HG03159 (cell line): ENCODE data around the gene HCFC1R1.
"Not testable (repeated sequence)": the region's sequence is repeated elsewhere in the genome, so short reads cannot be mapped to it uniquely, and the experiment has no call there.

ENCODE experiments used
- ATAC-seq: cut with Tn5 transposase; IDR thresholded peaks from one replicate; pipeline ENCODE4 v1.9.1; 2021; ENCODE audit warnings: mild to moderate bottlenecking, moderate library complexity; ENCODE audit not compliant: unreplicated experiment

HCFC1R1 gene

DNA sequence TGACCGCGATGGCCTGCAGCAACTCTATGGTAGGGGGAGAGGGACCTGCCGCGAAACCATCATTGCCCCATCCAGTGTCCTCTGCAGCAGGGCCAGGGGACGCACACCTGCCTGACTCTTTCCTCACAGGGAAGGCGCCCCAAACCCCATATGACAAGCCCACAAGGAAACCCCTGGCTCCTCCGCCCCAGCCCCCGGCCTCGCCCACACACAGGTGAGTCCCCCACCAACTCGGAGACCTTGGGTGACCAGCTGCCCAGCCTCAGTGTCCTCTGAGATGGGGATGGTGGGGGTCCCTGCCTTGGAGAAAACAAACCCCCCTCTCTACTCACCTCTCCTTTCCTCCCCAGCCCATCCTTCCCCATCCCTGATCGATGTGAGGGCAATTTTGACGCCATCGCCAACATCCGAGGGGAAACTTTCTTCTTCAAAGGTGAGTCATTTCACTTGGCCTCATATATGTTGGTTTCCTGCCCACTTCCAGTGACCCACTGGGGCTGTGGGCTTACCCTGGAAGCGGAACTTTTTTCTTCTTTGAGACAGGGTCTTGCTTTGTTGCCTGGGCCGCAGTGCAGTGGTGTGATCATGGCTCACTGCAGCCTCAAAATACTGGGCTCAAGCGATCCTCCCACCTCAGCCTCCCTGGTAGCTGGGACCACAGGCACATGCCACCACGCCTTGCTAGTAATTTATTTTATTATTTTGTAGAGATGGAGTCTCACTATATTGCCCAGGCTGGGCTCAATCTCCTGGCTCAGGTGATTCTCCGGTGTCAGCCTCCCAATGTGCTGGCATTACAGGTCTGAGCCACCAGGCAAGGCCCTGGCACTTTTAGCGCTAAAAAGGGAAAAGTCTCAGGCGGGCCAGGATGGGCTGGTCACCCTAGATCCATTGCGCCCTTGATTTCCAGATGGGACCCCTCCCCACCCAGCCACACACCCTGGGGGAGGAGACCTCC is 33.7 kb upstream of the HCFC1R1 start:
- ATAC-seq, result no peak

DNA sequence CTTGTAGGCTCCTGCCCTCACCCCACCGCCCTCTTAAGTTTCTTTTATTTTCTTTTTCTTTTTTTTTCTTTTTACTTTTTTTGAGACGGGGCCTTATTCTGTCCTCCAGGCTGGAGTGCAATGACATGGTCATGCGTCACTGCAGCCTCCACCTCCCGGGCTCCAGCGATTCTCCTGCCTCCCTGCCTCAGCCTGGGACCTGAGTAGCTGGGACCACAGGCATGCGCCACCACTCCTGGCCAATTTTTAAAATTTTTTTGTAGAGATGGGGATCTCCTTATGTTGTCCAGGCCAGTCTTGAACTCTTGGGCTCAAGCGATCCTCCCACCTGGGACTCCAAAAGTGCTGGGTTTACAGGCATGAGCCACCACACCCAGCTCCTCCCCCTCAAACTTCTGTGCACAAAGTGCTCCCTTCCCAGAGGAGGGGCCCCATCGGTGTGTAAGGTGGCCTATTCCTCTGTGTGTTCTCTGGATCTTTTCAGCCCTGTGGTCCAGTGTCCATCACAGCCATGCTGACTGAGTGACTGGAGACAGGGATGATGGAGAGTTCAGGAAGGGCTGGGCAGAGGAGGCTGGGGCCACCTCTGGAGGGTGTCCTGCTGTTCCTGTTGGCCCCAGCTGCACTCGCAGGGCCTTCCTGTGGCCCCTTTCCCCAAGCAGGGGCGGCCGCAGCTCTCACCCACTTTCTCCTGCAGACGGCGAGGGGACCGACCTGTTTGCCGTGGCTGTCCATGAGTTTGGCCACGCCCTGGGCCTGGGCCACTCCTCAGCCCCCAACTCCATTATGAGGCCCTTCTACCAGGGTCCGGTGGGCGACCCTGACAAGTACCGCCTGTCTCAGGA is 32.8 kb upstream of the HCFC1R1 start:
- ATAC-seq, result no peak

DNA sequence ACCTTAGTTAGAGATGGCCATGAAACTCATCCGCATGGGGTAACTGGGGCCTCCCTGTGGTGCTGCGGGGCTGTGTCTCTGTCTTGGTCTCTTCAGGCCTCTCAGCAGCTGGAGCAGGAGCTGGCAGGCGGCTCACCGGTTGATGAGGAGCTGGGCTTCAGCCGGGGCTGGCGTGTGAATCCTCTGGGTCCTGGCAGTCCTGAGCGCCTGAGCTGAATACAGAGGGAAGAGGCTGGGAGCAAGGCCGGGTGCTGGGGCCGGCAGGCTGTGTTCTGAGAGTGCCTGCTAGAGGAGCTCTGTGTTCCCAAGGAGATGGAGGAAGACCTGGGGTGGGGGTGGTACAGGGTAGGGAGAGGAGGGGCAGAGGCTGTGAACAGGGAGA is 32.0 kb upstream of the HCFC1R1 start:
- not testable (repeated sequence) for ATAC-seq

DNA sequence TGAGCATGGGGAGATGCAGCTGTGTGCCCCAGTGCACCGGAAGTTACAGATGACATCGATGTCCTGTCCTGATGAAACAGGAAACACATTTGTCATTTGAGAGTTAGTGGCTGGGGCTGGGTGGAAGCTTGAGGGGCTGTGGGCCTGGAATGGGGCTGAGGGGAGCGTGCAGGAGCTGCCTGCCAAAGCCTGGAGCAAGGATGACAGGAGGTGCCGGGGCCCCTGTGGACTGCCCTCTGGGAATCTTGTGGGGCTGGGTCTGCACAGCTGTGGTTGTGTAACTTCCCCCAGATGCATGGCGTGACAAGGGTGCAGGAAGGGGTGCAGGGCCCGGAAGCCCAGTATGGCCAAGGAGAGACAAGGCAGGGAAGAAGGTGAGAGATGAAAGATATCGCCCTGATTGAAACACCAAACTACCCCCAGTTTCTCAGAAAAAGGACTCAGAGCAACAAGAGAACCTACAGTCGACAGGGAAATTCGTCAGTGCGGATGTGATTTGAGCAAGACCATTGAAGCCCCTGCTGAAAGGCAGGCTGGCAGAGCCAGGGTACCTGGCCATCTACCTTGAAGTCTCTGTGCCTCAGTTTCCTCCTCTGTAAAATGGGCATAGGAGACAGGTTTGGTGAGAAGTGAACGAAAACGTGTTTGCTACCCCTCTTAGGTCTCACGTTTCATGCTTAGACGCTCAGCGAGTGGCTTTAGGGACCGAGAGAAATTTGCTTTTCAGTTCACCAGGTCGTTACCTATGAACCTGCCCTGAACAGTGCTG is 31.4 kb upstream of the HCFC1R1 start:
- no peak for ATAC-seq

DNA sequence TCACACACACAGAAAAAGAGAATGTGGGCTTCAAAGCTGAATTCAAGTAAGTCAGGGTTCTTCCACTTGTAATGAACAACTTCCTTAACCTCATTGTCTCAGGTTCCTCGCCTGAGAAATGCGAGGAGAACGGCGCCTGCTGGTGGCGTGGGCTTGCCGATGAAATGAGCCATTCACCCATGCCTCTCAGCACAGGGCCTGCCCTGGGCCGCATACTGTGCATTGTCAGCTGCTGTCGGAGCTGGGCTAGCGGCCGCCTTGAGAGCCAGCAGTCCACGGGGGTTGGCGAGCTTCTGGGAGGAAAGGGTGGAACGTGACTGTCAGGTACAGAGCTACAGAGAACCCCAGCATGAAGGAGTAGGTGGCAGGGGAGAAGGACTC is 29.6 kb upstream of the HCFC1R1 start:
- ATAC-seq, result not testable (repeated sequence)

DNA sequence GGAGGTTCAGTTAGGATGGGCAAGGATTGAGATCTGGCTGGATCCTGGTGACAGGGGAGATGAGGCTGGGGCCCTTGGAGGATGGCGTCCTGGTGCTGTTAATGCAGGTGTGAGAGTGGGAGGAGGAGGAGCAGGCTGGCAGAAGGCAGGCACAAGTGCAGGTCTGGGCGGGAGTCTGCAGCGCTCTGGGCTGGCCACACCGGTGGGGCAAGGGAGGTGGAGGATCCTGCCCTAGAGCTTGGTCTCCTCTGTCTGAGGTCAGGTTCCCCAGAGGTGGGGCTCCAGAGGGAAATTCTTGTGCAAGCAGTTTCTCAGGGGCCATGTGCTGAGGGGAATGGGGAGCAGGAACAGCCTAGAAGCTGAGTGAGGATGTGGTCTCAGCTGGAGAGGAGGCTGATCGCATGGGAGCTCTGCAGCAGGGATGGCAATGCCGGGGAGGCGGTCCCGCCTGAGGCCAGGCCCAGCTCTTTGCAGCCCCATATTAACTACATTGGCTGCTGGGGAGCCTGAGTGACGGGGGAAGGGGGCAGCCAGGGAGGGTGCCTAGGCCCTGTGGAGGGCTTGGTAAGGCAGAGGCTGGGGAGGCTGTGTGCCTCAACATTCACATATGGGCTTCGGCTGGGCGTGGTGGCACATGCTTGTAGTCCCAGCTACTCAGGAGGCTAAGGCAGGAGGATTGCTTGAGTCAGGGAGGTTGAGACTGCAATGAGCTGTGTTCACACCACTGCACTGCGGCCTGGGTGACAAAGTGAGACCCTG is 29.0 kb upstream of the HCFC1R1 start:
- ATAC-seq, result not testable (repeated sequence)

DNA sequence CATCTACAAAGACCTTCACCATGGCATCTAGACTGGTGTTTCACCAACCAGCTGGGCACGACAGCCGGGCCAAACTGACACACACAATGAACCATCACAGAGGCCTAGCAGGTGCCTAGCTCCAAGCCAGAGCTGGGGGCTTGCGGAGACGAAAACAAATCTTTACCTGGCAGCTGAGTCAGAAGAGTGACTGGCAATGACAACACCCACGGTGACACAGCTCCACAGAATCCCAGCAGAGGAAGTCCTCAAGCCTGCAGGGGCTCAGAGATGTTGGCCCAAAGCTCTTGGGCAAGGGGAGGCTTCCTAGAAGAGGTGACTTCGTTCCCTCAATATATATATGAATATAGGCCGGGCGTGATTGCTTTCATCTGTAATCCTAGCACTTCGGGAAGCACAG is 27.8 kb upstream of the HCFC1R1 start:
- ATAC-seq, result no peak

DNA sequence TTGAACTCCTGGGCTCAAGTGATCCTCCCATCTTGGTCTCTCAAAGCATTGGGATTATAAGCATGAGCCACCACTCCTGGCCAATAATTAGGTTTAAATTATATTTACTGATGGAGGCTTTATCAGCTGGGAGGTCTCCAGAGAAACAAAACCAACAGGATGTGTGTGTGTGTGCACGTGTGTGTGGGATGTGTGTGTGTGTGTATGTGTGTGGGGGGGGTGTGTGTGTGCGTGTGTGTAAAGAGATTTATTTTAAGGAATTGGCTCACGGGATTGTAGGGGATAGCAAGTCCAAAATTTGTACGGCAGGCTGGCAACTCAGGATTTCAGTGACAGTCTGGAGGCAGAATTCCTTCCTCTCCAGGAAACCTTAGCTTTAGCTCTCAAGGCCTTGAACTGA is 27.3 kb upstream of the HCFC1R1 start:
- ATAC-seq, result no peak

DNA sequence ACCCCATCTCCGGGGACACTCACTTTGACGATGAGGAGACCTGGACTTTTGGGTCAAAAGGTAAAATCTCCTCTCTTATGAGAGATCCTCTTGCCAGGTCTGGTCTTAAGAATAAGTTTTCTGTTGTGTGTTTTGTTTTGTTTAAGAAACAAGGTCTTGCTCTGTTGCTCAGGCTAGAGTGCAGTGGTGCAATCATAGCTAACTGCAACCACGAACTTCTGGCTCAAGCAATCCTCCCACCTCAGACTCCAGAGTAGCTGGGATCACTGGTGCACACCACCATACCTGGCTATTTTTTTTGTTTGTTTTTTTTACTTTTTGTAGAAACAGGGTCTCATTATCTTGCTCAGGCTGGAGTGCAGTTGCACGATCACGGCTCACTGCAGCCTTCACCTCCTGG is 26.7 kb upstream of the HCFC1R1 start:
- no peak for ATAC-seq

DNA sequence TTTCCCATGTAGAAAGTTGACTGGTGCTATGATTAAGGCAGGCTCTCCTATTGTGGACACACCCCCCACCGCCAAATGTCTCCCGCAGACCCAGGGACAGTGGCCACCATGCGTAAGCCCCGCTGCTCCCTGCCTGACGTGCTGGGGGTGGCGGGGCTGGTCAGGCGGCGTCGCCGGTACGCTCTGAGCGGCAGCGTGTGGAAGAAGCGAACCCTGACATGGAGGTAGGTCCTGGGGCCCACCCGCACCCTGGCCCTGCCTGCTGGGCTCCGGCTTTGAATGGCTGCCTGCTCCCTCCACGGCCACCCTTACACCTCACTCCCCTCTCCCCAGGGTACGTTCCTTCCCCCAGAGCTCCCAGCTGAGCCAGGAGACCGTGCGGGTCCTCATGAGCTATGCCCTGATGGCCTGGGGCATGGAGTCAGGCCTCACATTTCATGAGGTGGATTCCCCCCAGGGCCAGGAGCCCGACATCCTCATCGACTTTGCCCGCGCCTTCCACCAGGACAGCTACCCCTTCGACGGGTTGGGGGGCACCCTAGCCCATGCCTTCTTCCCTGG is 26.3 kb upstream of the HCFC1R1 start:
- ATAC-seq, result no peak

DNA sequence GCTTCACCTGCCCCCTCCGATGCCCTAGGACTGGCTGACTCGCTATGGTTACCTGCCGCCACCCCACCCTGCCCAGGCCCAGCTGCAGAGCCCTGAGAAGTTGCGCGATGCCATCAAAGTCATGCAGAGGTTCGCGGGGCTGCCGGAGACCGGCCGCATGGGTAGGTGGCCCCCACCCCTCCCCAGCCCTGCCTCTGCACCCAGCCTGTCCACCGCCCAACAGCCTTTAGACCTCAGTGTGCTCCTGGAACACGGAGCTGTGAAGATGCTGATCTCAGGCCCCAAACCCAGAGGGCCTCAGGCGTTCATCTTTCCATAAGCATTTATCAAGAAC is 23.6 kb upstream of the HCFC1R1 start:
- ATAC-seq, result no peak

DNA sequence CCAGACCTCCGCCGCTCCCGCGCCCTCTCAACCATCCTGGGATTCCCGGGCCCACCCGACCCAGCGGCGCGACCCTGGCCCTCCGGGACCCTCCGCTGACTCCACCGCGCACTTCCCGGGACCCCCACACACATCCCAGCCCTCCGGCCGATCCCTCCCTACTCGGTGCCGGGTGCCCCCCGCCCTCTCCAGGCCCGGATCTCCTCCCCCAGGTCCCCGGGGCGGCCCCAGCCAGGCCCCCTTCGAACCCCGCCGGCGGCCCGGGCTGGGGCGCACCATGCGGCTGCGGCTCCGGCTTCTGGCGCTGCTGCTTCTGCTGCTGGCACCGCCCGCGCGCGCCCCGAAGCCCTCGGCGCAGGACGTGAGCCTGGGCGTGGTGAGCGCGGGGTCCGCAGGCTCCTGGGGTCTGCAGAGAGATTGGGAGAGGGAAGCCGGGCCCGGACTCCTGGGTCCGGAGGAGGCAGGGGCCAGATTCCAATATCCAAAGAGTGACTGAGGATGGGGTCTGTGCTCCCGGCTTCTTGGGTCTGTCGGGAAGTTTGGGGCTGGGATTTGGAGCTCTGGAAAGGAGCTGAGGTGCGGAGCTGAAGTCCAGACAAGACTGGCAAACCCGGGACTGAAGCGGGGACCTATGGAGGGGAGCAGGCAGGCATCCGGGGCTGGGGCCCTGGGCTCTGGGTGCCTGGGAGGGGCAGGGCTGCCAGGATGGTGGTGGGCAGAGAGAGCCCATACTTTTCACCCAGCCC is 23.1 kb upstream of the HCFC1R1 start:
- no peak for ATAC-seq

DNA sequence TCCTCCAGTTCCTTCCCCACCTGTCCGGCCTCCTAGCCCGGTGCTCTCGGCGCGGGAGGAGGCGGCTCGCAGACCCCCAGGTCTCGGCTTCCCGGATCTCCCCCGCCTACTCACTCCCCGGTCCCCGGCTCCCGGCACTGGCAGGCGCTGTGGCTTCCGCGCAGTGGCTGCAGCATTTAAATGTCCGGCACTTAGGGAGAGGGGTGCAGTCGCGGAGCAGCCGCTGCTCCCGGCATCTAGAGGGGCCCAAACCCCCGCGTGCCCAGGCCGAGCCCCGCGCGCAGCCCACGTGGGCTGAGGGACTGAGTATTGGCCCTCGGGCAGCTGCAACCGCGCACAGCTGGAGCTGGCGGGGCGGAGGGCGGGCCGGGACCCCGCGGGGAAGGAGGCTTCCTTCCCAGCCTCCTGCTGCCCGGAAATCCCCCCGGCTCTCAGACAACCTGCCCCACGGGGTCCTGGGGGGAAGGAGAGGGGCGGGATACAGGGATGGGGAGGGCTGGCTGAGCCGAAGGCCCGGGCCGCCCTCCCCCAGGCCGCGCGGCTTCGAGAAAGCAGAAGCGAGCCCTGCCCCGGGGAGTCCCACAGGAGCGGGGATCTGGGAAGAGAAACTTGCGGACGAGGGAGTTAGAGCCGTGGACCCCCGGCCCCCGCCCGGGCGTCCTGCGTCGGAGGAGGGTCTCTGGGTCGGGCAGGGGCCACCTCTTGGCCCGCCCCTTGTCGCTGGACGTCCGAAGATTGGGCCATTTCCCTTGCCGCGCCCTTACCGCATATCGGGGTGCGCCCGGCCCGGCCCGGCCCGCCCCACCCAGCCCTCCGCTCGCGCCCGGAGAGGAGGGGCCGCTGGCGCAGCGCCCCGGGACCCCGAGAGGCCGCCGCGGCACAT is 22.3 kb upstream of the HCFC1R1 start, which contains the start of gene MMP25:
TSS of gene MMP25 (plus strand) at position 804 of the 883 bp plus-strand sequence. CDS start 357 bp downstream, outside the sequence.
- no peak for ATAC-seq

DNA sequence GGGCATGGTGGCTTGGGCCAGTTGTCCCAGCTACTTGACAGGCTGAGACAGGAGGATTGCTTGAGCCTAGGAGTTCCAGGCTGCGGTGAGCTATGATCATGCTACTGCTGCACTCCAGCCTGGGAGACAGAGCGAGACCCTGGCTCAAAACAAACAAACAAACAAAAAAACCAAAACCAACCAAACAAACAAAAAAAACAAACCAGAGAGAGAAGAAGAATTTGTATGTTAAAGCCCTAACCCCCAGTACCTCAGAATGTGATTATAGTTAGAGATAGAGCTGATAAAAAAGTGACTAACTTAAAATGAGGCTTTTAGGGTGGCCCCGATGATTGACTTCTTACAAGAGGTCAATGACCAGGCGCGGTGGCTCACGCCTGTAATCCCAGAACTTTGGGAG is 21.0 kb upstream of the HCFC1R1 start:
- no peak for ATAC-seq

DNA sequence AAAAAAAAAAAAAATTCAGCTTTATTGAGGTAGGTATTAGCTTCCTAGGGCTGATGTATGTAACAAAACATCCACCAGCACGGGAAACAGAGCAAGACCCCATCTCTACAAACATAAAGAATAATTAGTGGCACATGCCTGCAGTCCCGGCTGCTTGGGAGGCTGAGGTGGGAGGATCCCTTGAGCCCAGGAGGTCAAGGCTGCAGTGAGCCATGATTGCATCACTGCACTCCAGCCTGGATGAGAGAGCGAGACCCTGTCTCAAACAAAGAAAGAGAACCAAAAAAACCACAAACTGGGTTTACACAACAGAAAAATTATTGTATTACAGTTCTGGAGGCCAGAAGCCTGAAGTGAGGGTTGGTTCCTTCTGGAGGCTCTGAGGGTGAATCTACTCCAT is 18.6 kb upstream of the HCFC1R1 start:
- ATAC-seq, result no peak

DNA sequence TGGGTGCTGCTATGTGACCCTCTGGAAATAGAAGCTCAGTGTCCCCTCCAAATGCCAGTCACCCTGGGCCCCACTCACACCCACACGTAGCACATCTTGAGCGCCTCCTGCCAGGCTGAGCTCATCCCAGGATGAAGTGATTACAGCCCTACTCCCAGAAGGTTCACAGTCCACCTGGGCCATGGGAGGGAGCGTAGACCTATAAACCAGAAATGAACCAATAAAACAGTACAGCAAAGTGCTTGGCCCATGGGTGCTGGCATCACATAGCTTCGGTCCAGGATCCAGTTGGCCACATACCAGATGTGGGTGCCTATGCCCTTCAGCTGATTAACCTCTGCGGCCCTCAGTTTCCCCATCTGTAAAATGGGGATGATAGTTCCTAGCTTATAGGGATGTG is 15.2 kb upstream of the HCFC1R1 start:
- ATAC-seq, result no peak

DNA sequence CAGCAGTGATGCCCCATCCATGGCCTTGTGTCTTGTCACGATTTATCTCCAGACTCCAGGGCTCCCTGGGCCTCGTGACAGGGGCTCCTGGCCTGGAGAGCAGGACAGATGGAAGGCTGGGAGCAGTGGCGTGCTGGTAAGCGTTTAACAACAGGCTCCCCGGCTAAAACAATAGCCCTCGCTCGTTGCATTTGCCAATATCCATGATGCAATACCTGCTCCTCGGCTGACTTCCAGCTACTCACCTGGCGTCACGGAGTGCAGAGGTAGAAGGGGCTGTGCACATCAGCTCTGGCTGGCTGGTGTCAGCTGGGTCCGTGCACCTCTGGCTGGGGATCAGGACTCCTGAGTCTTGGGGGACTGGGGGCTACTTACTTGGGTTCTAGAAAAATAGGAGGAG is 14.5 kb upstream of the HCFC1R1 start:
- ATAC-seq, result no peak

DNA sequence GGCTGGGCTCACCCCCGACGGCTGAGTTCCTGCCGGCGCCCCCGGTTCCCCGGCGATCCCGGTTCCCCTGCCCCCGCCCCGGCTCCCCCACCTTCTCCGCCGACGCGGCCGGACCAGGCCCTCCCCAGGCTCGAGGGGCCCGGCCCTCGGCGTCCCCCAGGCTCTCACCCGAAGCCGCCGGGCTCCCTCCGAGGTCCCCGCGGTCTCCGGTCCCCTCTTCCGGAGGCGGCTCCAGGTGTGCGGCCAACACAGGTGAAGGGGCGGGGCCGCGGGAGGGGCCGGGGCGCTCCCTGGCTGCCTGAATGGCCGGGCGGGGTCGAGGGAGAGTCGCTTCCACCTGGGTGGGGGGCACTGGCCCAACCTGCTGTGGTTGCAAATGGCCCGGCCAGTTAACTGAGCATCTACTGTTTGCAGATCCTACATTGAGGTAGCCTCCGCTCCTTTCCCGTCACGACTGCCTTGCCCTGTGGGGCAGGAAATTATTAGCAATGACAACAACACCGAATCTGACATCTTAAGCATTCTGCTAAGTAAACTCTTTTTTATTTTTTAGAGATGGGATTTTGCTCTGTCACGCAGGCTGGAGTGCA is 13.1 kb upstream of the HCFC1R1 start, which contains the start of gene BICDL2:
TSS of gene BICDL2 (minus strand) at position 219 of the 590 bp plus-strand sequence. CDS start 1,448 bp downstream, outside the sequence.
- no peak for ATAC-seq
